Measurements from ENCODE around the gene UPK1B. TPM values are rescaled to one million over a fixed set of nuclear protein-coding genes. Genes with fewer than 3 reads are reported as not detected.

UPK1B gene
- total RNA-seq, 1 donor from 2014 or later: not detected

GRCh38 chr3:119220198-119220597 lies 46.8 kb downstream of the UPK1B start:
- intact Hi-C loops (cut with DNase I): no loop called here

GRCh38 chr3:119220970-119221667 lies 47.7 kb downstream of the UPK1B start:
- no peak for DNase-seq (ENCODE audit: low spot score)
- intact Hi-C loops (cut with DNase I): no loop called here

More at GRCh38 chr3:119220198-119220597, 46.8 kb downstream of the UPK1B start:
- DNase-seq (ENCODE audit: low spot score): no peak

- intact Hi-C loops (cut with DNase I): no loop called here
- no peak for DNase-seq (ENCODE audit: low spot score)
Observed at GRCh38 chr3:119221779-119222320, 48.5 kb downstream of the UPK1B start.

GRCh38 chr3:119222391-119222790 lies 49.0 kb downstream of the UPK1B start:
- intact Hi-C loops (cut with DNase I): no loop called here
- DNase-seq (ENCODE audit: low spot score): no peak

- intact Hi-C loops (cut with DNase I): no loop called here
- DNase-seq (ENCODE audit: low spot score): no peak
Observed at GRCh38 chr3:119223511-119223910, 50.1 kb downstream of the UPK1B start.

- DNase-seq (ENCODE audit: low spot score): no peak
- intact Hi-C loops (cut with DNase I): no loop called here
Observed at GRCh38 chr3:119225121-119225520, 51.7 kb downstream of the UPK1B start.

GRCh38 chr3:119227070-119227850 lies 53.9 kb downstream of the UPK1B start:
- no peak for DNase-seq (ENCODE audit: low spot score)
- intact Hi-C loops (cut with DNase I): no loop called here

GRCh38 chr3:119228373-119229145 lies 55.2 kb downstream of the UPK1B start:
- intact Hi-C loops (cut with DNase I): no loop called here
- DNase-seq (ENCODE audit: low spot score): no peak

- intact Hi-C loops (cut with DNase I): no loop called here
Observed at GRCh38 chr3:119229190-119229589, 55.8 kb downstream of the UPK1B start.

GRCh38 chr3:119230071-119230470 lies 56.7 kb downstream of the UPK1B start:
- no peak for DNase-seq (ENCODE audit: low spot score)
- intact Hi-C loops (cut with DNase I): no loop called here

More at GRCh38 chr3:119229190-119229589, 55.8 kb downstream of the UPK1B start:
- no peak for DNase-seq (ENCODE audit: low spot score)

GRCh38 chr3:119230745-119231144 lies 57.3 kb downstream of the UPK1B start:
- intact Hi-C loops (cut with DNase I): no loop called here

GRCh38 chr3:119234610-119235009 lies 61.2 kb downstream of the UPK1B start:
- DNase-seq (ENCODE audit: low spot score): no peak
- intact Hi-C loops (cut with DNase I): no loop called here

More at GRCh38 chr3:119230745-119231144, 57.3 kb downstream of the UPK1B start:
- no peak for DNase-seq (ENCODE audit: low spot score)

- intact Hi-C loops (cut with DNase I): no loop called here
- DNase-seq (ENCODE audit: low spot score): no peak
Observed at GRCh38 chr3:119235151-119235550, 61.8 kb downstream of the UPK1B start.

- intact Hi-C loops (cut with DNase I): no loop called here
Observed at GRCh38 chr3:119236756-119237155, 63.4 kb downstream of the UPK1B start.

GRCh38 chr3:119237299-119237698 lies 63.9 kb downstream of the UPK1B start:
- intact Hi-C loops (cut with DNase I): no loop called here
- DNase-seq (ENCODE audit: low spot score): no peak

More at GRCh38 chr3:119236756-119237155, 63.4 kb downstream of the UPK1B start:
- DNase-seq (ENCODE audit: low spot score): no peak

- intact Hi-C loops (cut with DNase I): no loop called here
- no peak for DNase-seq (ENCODE audit: low spot score)
Observed at GRCh38 chr3:119238363-119238762, 65.0 kb downstream of the UPK1B start.

GRCh38 chr3:119239206-119239820 lies 65.9 kb downstream of the UPK1B start:
- intact Hi-C loops (cut with DNase I): no loop called here
- DNase-seq (ENCODE audit: low spot score): no peak

GRCh38 chr3:119240101-119240590 lies 66.7 kb downstream of the UPK1B start:
- intact Hi-C loops (cut with DNase I): loop anchor here (2.0 to 5.0 kb wide), 3 partner anchors 55 to 358 kb away; partner anchors contain the start of genes ARHGAP31 and TEX55
- no peak for DNase-seq (ENCODE audit: low spot score)

Data from cardiac septum (tissue), 1 donor.